NT2/D1 (cell line): ENCODE measurements around the gene CALY.

Source experiments
- SUZ12 ChIP-seq: IDR thresholded peaks from 2 replicates; pipeline ENCODE4 v1.6.1; 2011; ENCODE audit not compliant: insufficient read length, insufficient read depth; ENCODE audit errors: extremely low read depth
- ZNF274 ChIP-seq: IDR thresholded peaks from 2 replicates; pipeline ENCODE4 v1.6.1; 2011; ENCODE audit warnings: mild to moderate bottlenecking, low read depth, low read length

- TF ChIP-seq SUZ12 (no peak), ZNF274 (no peak)
Measured at GRCh38 chr10:133332936-133333699, 3.6 kb downstream of the CALY start.
